Erythroblast (primary cell): ENCODE results near the gene GDF7.

Experiments used
- DNase-seq, 2 experiments: peaks; one replicate each; lab custom pipeline; 2025; lab: John Stamatoyannopoulos, UW
- GATA1 ChIP-seq: IDR thresholded peaks from 2 replicates; pipeline ENCODE4 v1.6.1; 2011; ENCODE audit warnings: low read depth, mild to moderate bottlenecking, control low read depth, low read length, moderate library complexity
- POLR2A ChIP-seq: IDR thresholded peaks from 2 replicates; pipeline ENCODE4 v1.6.1; 2011; ENCODE audit warnings: mild to moderate bottlenecking, low read length

The GDF7 gene

DNA sequence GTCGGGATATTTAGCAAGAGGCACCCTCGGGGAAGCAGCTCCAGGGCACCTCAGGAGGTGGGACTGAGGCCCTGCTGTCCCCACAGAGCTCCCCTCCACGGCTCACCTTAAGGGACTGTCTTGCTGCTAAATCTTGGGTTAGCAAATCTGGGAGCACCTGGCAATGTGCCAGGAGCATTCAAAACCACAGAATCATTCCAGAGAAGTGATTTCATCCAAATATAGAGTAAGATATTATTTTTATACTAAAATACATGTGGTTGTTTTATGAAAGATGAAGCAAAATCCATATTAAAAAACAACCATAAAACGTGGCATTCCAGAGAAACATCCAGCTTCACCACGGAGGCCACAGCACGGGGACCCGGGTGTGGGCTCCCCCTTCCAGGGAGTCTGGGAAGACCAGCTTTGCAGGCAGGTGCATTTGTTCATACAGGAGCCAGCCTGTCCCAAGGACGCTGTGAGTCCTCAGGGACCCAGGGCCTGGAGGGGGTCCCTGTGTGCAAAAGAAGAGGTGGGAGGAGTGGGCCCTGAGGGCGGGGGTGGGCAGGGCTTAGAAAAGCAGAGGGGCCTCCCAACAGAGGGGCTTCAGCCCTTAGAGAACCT, 32.3 kb upstream of the GDF7 start:
- no peak for TF ChIP-seq GATA1
- no peak for TF ChIP-seq POLR2A
- peak in 1 of 2 experiments; percentile 8 for DNase-seq

DNA sequence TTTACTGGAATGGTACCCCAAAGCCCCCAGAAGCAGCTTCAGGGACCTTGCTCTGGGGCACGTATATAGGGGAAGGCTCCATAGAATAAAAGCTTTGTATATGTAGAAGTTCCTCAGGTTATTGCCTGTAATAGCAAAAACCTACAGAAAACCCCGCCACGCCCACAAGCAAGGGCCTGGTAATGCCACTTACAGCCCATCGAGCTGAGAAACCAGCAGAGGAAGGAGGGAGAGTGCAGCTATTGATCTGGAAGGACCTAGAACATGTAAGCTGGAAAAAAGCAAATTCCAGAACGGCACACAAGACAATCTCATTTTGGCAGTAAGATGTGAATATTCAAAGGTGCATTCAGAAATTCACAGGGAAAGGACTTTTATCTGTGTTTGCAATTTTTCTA, 31.8 kb upstream of the GDF7 start:
- DNase-seq, result no peak

DNA sequence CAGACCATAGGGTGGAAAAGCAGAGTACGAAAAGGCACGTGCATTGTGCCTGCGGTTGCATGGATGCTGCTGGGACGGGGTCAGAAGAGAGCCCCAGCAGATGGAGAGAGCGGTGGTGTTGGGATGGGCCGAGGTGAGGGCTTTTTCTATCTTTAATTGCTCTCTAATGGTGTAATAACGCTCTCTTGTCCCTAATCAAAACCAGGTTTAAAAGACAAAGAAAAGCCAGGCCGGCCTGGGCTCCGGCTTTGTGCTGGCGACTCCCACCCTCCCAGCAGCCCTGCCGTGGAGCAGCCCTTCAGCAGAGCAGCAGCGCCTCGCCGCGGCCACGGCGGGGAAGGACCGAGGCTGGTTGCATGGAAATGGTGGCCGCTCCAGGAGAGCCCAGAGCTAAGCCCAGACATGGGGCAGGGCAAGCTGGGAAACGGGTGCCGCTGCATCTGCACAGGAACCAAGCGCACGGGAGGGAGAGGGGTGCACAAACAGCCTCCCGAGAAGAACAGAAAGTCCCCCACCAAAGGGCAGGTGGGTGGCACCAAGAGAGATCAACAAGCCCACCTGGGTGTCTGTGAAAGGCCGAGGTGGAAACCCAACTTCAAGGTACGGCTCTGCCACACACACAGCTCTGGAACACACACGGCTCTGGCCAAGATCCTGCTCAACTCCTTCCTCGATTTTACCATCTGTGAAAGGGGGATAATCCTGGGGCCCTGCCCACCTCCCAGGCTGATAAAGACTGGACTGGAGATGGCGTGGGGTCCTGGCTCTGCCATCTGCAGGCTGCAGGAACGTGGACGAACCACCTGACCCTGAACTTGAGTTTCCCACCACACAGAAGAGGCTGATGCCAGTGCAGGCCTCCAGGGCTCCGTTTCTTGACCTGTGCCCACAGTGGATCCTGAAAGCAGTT, 31.0 kb upstream of the GDF7 start:
- peak; percentile 62 to 76 for DNase-seq
- TF ChIP-seq POLR2A (no peak), GATA1 (no peak)

More for the DNA sequence above, 31.8 kb upstream of the GDF7 start:
- no peak for TF ChIP-seq GATA1
- no peak for TF ChIP-seq POLR2A

DNA sequence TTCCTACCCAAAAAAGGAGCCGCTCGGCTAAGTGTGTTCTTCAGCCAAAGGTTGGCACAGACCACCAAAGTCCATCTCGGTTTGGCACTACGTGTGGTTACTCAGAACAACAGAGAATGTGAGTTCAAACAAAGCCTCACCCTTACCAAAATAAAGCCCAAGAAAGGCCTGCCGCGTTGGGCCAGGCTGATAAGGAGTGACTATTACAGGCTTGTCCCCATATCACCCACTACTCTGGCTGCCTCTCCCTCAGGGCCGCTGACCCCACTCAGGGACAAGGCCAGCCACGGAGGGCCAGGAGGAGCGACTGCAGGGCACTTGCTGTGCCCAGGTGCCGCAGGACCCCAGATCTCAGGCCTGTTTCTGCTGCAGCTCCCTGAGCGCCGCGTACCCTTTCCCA, 29.8 kb upstream of the GDF7 start:
- TF ChIP-seq POLR2A, result no peak
- TF ChIP-seq GATA1, result no peak
- no peak for DNase-seq

DNA sequence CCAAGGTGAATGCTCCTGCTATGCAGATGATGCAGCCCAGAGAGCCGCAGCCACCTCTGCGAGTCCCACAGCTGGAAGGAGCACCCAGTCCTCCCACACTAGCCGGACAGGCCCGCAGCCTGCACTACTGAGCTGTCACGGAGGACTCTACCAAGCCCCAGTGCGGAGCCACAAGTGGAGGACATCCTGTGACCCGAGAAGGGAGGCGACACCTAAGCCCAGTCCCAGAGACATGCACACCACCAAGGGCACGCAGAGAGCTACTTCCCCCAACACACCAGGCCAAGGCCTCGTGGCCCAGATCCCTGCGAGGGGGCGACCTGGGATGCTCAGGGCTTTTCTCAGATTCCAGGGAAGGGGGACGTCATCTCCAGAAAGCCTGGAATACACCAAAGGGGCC, 28.9 kb upstream of the GDF7 start:
- TF ChIP-seq GATA1, result no peak
- no peak for TF ChIP-seq POLR2A
- DNase-seq, result no peak

DNA sequence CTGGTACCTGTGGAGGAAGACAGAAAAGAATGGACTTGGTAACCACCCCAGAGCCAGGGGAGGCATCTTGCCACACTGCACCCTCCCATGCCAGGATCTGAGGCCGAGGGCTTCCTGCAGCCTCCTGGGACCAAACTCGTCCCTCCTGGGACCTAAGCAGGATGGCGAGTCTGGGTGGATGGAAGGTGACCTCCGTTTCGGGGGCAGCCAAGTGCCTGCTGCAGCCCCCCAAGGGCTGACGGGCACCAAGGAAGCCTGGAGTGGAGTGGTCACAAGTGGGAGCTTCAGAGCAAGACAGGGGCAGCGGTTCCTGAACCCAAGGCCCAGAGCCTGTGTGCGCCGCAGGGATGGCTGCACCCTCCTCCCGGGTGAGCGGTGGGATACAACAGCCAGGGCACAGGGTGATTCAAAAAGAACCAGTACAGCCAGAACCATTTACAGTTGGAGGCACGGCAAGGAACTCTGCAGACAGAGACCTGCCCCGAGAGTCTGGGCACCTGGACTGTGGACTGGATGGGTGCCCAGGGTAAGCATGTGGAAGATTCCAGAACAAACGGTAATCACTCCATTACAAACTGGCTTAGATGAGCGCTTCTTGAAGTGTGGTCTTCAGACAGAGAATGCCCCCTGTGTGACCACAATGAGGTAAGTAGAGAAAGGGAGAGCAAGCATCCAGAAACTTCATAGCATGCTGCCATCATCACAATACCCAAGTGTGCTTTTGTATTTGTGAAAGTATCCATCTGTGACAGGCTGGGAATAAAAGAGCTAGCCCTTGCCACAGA, 28.1 kb upstream of the GDF7 start:
- TF ChIP-seq POLR2A, result no peak
- TF ChIP-seq GATA1, result no peak
- no peak for DNase-seq

DNA sequence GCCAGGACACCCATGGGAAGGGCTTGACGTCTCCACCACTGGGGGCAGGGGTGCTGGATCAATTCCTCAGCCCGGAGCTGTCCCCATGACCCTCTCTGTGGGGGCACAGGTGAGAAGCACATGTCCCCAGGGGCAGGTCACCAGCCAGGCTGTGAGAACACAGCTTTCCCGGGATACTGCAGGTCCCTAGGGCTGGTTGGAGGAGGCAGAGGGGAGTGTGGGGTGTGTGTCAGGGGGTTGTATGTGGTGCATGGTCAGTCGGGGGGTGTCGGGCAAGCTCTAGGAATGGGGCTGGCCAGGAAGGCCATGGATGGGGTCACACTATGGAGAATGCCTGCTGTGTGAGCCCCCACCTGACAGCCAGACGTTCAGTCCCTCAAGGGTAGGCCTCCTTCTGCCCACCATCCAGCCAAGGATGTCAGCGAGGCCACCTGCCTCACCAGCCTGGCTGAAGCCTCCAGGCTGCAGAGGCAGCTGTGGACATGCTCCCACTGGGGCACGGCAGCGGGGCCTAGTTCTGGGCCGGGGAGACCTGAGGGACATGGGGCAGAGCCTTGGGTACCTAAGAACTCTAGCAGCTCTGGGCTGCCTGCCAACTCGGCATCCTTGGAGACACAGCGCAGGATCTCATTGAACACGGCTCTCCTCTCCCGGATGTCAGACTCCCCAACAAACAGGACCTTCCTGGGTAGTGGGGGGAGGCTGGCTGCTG, 26.4 kb upstream of the GDF7 start:
- TF ChIP-seq POLR2A (no peak), GATA1 (no peak)
- no peak for DNase-seq

DNA sequence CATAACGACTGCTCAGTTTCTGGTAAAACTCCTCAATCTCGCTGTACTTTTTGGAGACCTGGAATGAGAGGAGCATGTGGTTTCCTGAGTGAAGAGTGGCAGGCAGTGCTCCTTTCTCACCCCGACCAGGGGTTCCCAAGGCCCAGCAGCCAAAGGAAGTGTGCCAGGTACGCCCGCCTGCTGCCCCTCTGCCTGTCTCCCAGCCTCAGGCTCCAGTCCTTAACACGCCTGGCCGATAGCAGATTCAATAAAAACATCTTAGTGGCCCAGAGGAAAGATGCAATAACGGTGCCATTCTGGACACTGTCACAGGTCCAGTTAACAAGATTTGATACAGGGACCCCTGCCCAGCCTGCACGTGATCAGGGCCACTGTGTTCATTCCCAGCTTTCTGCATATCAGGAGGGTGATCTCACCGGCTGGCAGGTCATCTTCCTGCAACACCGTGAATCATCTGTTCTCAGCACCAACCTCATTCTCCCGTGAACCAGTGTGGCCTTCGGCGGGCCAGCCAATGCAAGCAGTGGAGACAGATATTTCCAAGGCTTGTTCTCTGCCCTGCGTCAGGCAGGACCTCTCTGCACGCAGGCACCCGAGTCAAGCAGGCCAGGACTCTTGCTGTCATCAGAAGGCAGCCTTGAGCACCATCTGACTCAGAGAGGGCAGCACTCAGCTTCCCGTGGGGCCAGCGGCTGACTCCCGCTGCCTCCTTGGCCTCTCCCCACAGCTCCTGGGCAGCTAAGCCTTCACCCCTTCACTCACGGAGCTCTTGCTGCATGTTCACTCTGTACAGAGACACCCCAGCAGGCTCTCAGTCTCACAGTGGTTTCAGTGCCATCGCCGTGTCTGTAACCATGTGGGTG, 25.6 kb upstream of the GDF7 start:
- TF ChIP-seq GATA1, result no peak
- TF ChIP-seq POLR2A, result no peak
- DNase-seq, result no peak

DNA sequence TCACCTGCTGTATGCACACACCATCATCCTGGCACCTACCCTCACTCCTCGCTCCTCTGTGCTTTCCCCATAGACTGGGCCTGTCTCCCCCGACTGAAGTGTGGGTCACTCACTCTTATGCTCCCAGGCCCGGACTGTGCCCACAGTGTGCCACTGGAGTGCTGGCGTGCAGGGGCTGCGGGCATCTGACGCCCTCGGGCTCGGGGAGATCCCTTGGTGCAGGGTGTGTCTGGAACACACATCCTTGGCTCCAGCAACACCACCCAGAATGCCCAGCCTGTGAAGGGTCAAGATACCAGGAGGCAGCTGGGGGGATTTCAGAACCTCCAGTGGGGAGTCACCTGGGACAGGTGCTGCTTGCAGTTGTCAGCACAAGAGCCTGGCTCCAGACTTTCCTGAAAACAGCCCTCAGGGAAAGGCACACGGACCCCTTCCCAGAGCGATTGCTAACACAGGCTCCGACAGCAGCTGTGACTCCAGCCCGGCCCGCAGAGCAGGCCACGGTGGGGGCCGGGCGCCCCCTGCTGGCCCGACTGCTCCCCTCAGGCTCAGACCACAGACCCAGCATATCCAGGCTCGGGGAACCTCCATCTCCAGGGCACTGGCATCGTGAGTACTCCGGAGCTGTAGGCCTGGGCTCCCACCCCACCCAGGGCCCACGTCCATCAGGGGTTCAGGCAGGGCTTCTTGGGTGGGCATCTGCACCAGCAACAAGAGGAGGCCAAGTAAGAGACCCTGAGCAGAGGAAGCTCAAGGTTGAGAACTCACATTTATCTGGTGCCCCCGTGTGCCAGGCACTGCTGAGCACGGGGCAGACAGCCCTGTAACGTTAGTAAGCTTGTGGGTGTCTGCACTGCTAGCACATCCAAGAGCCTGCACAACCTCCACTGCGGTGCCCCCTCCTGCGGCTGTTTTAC, 24.6 kb upstream of the GDF7 start:
- TF ChIP-seq GATA1, result no peak
- TF ChIP-seq POLR2A, result no peak
- DNase-seq, result peak; percentile 61 to 81

DNA sequence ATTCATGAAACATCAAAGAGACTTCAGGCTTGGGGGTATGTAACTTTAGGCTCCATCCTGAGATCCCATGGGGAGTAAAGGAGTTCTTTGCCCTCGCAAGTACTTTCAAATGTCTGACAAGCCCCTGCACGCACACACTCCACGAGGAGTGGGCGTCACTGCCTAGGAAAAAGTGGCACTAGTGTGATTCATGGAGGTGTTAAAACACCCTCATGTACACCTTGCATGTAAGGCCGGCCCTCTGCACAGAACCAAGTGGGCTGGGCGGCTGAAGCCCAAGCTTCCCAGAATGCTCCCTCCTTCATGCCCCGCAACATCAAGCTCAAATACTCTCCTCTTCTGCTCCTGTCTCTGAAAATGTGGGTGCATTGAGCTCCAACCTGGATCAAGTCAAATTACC, 23.9 kb upstream of the GDF7 start:
- no peak for DNase-seq
- TF ChIP-seq GATA1 (no peak), POLR2A (no peak)

DNA sequence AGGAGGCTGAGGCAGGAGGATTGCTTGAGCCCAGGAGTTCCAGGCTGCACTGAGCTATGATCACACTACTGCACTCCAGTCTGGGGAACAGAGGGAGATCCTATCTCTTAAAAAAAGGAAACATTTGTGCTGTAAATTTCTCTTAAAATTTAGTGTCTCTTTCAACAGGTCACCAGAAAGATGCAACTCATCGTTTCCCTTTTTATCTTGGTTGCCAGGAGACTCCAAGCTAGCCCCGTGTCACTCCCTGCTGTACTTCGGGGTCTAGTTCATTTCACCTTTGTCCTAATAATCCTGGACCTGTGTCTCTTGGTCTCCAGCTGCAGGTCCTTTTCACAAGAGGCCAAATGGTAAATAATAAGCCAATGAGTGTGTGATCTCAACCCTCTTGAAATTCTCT, 23.1 kb upstream of the GDF7 start:
- DNase-seq, result peak; percentile 16 to 39

DNA sequence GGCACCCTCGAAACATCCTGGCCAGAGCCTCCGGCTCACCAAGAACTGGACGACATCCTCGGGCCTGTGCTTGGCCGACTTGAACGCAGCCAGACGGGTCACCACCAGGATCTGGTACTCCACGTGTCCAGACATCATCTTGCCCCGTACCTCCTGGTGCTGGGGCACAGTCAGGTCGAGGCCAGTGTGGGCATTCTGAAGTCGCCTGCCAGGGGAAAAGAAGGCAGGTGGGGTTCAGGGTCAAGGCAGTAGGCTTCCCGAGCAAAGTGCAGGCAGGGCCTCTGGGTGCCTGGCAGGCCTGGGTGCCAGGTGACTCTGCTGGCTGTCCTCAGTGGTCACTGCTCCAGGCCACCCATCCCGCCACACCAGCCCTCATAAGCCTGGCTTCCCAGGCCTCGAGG, 21.6 kb upstream of the GDF7 start:
- no peak for DNase-seq
- TF ChIP-seq GATA1, result no peak

More for the DNA sequence above, 23.1 kb upstream of the GDF7 start:
- TF ChIP-seq POLR2A (no peak), GATA1 (no peak)
